GM19035 (cell line): ENCODE measurements around the gene COL6A3.
"Not testable (repeated sequence)": the region's sequence is repeated elsewhere in the genome, so short reads cannot be mapped to it uniquely, and the experiment has no call there.

Source experiments
- ATAC-seq: cut with Tn5 transposase; IDR thresholded peaks from one replicate; pipeline ENCODE4 v1.9.1; 2021; ENCODE audit not compliant: unreplicated experiment

COL6A3 gene

DNA sequence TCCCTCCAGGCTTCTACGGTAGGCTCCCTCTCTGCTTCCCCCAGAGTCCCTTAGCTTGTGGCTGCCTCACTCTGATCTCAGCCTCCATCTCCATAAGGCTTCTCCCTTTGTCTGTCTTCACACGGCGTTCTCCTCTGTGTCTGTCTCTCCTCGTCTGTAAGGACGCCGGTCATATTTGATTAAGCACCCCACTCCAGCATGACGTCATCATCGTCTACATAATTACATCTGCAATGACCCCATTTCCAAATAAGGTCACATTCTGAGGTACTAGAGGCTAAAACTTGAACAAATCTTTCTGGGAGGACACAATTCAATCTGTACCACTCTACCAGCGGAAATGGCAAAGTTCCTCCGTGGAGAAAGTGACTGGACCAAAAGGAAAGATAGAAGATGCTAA, 8.3 kb upstream of the COL6A3 start:
- ATAC-seq: no peak

DNA sequence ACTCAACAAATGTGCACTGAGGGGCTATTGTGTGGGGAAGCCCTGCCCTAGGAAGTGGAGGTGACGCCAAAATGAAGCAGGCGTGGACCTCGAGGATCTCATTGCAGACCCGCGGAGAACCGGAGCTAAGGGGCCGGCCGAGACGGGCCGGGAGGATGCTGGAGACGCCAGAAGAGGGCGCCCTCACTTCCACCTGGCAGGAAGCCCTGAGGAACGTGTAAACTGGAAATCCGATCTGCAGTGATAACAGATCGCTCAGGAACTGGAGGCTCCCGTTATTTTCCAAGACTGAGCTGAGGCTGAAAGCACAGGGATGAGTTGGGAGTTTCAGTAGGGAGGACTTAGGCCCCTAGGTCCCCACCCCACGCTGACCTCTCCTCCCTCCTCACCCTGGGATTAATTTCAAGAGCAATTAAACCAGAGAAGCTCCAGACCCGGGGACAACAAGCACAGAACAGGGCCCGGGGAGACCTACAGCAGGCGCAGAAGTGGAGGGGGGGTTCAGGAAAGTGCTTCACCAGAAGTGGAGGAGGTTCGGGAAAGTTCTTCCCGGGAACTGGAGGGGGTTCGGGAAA, 7.7 kb upstream of the COL6A3 start:
- no peak for ATAC-seq

DNA sequence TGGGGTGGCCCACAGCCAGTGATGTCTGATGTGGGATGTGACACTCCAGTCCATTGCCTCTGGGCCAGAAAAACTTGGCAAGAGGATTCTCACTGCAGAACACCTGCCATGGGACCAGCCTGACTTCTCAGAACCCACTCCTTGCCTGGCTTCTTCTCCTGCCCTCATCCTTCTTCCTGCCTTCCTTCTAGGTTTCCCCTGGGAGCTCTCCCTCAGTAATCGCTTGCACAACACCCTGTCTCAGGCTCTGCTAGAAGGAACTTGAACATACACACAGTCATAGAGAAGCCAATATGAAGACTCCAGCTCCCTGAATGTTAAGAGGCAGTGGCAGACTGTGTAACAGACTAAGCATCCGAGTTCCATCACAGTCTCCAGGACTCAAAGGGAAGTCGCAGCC, 4.3 kb upstream of the COL6A3 start:
- ATAC-seq: no peak

DNA sequence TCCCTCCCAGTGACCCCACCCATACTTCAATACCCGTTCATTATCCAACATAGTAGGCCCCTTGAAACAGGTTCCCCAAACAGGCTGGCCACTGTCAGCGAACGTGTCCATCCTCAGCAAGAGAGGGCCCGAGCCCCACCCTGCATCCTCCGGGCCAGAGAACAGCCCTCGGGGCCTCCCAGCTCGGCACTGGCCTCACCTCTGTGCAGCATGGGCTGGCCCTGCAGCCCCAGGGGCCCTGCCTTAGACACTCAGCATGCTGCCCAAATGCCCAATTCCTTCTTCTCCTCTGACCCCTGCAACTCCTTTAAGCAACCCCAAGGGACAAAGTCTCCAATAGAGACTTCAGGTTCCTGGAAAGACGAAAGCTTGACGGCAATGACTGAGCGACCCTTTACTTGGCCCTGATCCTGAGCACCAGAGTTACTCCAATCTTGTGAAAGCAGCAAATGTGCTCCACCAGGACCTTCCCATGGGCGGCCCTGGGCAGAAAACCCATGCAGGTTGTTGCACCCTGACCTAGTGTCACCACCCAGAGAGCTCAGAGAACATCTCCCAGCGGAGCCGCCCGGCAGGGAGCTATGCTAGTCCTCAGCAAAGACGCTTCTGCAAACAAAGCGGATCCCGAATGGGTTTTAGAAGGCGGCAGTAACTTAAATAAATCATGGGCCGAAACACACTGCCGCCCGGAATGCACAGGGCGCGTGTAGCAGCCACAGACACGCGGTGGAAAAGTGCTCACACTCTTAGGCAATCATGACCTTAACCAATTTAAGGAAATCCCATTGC, 782 bp downstream of the COL6A3 start:
- ATAC-seq: no peak

DNA sequence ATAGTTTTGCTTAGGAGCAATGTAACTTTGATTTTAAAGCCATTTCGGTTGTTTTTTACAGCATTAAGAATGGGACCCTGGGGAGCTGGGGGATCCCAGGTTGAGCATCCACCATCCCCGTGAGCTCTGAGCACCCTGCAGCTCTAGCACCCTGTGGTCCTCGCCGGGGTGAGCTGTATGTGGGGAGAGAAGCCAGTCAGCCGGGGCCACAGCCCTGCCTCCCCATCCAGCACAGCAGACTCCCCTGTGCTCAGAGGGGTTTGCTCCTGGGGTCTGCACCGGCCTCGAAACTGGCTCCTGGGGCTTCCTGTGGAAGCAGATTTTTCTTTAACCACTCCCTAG, 1.3 kb downstream of the COL6A3 start:
- no peak for ATAC-seq

GRCh38 chr2:237411683-237412423, 2.1 kb downstream of the COL6A3 start:
- ATAC-seq: no peak

DNA sequence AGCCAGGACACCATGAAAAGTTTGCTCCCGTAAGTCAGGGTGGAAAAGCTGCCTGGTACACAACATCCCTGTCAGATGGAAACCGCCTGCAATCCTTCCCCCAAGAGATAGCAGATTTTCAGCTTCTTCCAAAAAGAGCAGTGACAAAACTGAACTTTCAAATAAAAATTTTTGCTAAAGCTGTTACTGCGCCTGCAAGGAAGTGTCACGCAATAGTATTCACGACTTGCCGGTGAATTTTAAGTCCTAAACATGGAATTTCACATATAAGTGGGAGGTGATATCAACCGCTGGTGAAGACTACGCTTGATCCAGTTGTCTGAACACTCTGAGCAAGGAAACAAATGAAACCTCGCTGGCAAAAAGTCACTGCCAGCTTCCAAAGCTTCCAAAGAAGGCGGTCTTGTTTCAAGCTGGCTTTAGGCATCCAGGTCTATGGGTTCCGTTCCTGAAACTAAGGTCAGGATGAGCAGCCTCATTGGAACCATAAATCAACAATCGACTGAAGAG, 2.8 kb downstream of the COL6A3 start:
- ATAC-seq: no peak

DNA sequence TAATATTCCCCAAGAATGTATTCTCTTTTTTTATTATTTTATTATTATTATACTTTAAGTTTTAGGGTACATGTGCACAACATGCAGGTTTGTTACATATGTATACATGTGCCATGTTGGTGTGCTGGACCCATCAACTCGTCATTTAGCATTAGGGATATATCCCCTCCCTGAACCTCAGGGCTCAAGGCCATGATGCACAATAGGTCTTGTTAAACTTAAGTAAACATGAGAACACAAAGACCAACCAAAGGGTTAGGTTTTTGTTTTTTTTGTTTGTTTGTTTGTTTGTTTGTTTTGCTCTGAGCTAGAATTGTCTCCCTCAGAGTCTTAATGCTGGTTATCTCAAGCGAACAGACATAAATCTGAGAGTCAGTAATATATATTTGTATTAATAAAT, 4.7 kb downstream of the COL6A3 start:
- ATAC-seq: not testable (repeated sequence)

GRCh38 chr2:237408335-237409000, 5.5 kb downstream of the COL6A3 start:
- ATAC-seq: no peak

DNA sequence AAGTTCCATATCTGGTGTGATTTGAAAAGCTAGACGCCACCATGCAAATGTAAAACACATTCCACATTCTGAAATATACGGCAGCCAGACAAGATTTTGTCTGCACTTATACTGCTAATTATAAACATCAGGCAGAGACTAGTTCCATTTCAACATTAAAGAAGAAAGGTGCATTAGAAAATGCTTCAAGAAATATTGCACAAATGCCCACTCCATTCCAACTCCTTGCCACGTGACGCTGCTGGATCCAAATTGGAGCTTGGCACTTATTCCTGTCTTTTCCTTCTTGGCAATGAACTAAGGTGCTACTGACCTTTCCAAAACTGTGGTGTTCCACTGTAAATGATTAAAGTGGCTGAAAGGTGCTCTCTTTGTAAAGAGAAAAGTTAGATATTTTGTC, 6.3 kb downstream of the COL6A3 start:
- no peak for ATAC-seq

GRCh38 chr2:237406371-237406895, 7.5 kb downstream of the COL6A3 start:
- no peak for ATAC-seq

GRCh38 chr2:237405605-237406004, 8.4 kb downstream of the COL6A3 start:
- ATAC-seq: no peak

GRCh38 chr2:237405006-237405559, 8.9 kb downstream of the COL6A3 start:
- ATAC-seq: no peak

DNA sequence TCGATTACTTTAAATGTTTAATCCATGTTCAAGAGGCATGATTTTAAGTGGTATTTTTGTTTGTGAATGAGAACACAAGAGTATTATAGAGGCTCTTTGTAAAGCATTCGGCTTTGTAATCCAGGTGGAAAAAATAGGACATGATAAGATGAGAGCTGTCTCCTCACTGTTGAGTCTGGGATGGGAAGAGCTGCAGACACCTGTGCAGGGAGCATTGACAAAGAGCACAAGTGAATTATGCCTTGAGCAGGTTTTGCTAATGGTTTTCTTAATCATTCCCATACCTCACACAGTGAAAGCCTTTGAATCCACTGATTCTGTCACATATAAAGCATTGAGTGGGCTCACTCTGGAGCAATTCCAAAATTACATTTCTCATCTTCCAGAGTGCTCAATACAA, 9.6 kb downstream of the COL6A3 start:
- no peak for ATAC-seq

GRCh38 chr2:237403024-237403882, 10.7 kb downstream of the COL6A3 start:
- ATAC-seq: no peak

- ATAC-seq: no peak
Observed at GRCh38 chr2:237400199-237400598, 13.8 kb downstream of the COL6A3 start.

DNA sequence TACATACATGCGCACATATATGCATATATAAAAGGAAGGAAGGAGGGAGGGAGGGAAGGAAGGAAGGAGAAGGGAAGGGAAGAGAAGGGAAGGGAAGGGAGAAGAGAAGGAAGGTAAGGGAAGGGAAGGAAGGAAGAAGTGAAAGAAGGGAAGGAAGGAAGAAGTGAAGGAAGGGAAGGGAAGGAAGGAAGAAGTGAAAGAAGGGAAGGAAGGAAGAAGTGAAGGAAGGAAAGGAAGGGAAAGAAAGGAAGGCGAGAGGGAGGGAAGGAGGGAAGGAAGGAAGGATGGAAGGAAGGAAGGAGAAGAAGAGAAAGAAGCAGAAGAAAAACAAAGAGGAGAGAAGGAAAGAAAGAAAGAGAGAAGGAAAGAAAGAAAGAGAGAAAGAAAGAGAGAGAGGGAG, 16.9 kb downstream of the COL6A3 start:
- ATAC-seq: no peak

DNA sequence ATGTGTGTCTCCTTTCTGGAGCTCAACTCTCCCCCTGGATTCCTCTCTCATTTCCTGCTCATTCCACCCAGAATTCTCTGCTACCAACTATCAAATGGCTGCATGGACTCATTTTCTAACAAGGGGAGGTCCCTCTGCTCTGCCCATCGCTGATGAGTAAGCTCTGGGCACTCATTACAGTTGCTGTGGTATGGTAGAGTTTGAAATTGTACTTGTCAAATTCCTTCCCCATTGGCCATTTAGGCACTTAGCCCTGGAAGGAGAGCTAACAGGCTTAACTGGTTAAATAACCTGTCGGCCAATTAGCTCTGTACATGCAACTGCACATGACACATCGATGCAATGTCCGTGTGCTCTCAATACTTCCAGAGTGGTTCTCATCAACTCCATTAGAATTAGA, 20.4 kb downstream of the COL6A3 start:
- no peak for ATAC-seq

DNA sequence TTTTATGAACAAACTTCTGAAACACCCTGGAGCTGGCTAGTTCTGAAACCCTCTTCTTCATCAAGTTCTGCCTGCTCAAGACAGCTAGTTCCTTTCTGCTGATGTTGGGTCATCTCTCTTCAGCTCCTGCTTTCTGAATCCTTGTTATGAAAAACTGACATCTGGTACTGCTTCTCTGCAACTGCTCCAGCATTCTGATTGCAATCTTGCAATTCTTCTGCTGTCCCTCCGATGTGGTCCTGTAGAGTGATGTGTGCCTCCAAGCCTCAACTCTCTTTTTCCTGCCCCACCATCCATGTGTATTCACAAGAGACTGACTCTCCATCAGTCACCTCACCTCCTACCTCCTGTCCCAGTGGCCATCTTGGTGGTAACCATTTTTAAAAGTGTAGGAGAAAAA, 21.8 kb downstream of the COL6A3 start:
- ATAC-seq: no peak

DNA sequence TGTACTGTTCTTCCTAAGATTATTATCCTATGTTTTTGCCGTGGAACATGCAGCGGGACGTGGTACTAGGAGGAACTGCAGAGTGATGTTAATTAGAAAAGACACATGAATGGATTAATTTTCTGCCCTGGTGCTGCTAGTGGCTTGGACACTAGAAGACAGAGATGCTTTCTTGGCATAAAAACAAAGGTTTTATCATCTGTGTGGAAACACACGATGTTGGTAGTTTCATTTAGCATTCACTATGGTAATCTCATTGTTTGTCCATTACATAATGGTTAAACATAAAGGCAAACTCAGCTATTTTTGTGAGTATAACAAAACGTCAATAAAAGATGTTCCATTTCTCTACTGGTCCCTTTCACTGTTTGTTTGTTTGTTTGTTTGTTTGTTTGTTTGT, 22.8 kb downstream of the COL6A3 start:
- ATAC-seq: no peak
